Pericardium fibroblast (primary cell): Measurements from ENCODE around the gene RPS13. TPM values are rescaled to one million over a fixed set of nuclear protein-coding genes. Genes with fewer than 3 reads are reported as not detected.

Experiments
- total RNA-seq: library from RNA; depleted of rRNA; stranded (reverse); fragments of >200 nt; gene quantifications from 2 replicates; pipeline ENCODE4 v1.2.3, GENCODE V29; 2015

Gene RPS13
- total RNA-seq, result 2,673 and 3,135 TPM in 2 replicates

DNA sequence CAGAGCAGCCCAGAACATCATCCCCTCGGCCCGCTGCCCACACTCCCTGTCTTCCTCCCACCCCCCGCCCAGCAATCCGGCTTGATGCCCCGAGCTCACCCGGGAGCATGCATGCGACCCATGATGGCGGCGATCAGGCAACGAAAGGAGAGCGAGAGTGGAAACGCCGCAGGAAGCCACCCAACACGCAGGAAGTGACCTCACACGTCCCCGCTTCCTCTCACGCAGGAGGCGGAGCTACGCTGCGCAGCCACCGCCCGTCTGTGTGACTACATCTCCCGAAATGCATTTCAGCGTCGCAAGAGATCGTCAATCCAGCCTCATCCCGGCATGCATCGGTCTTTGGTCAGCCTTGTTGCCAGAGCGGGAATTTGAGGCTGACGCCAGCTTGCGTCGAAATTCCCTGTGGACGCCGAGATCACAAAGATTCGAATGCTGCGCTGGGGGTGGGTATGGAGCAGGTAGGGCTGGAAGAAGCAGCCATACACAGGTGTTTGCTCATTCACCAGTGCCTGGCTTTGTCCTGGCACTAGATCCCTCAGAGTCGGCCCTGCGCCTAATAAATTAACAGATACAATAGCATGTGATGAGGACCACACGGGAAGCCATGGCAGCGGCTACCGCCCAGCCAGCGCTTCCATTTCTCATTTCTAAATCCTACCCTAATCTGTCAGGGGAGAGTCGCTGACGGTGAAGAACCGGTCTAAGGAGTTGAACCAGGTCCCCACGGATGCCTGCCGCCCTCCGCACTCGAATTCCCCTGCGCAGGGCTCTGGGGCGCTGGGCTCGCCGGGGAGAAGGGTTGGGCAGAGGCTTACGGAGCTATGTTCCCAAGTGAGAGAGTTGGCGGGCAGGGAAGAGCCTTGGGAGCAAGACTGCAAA lies at the start of gene RPS13:
RPS13 (minus strand) TSS at position 148 of the 882 bp plus-strand sequence; CDS start at position 122, 26 bp downstream.

Other genes starting within 250 kb of the RPS13 start
- gene PLEKHA7, start 63.3 kb downstream of the RPS13 start, total RNA-seq, result 0.51 and 3.3 TPM in 2 replicates
- 53.1 and 56.5 TPM in 2 replicates for gene PIK3C2A, start 130.3 kb upstream of the RPS13 start, total RNA-seq
- 33.1 and 93.5 TPM in 2 replicates for gene NUCB2, start 199.1 kb upstream of the RPS13 start, total RNA-seq